Lung (tissue), 12 donors: ENCODE data around the gene PAQR9. TPM values are rescaled to one million over a fixed set of nuclear protein-coding genes. Genes with fewer than 3 reads are reported as not detected.

Experiments
- ATAC-seq: fragments of 200-7000 bp; cut with Tn5 transposase; one replicate; pipeline ENCODE4 v1.9.1; 2020; ENCODE audit warnings: moderate number of reproducible peaks; ENCODE audit not compliant: insufficient read depth, low FRiP score
- DNase-seq, 3 donors: peaks; one replicate each; pipeline ENCODE4 v3.0.0-alpha.2; 2013 to 2017
- H3K27ac ChIP-seq, 2 donors: one replicate each; pipeline ENCODE4 v1.5.1; 2013; ENCODE audit warnings: mild to moderate bottlenecking in 2 of 2, moderate library complexity in 2 of 2, control low read depth in 1 of 2, inconsistent platforms in 1 of 2, low read depth in 1 of 2, low read length in 1 of 2
- H3K27me3 ChIP-seq, 3 donors: one replicate each; pipeline ENCODE4 v1.5.1; 2013; ENCODE audit warnings: low read length in 2 of 3; ENCODE audit not compliant: control insufficient read depth in 3 of 3, insufficient read depth in 3 of 3
- H3K36me3 ChIP-seq, 4 donors: one replicate each; pipeline ENCODE4 v1.5.1; 2013; ENCODE audit warnings: low read length in 4 of 4, mild to moderate bottlenecking in 1 of 4, moderate library complexity in 1 of 4; ENCODE audit not compliant: control insufficient read depth in 4 of 4, insufficient read depth in 4 of 4
- H3K4me1 ChIP-seq, 5 donors: one replicate each; pipeline ENCODE4 v1.5.1; 2013; ENCODE audit warnings: low read length in 5 of 5, mild to moderate bottlenecking in 2 of 5, moderate library complexity in 1 of 5; ENCODE audit not compliant: control insufficient read depth in 5 of 5, insufficient read depth in 5 of 5
- H3K4me3 ChIP-seq: one replicate; pipeline ENCODE4 v1.5.1; 2013; ENCODE audit warnings: mild to moderate bottlenecking, control low read depth, moderate library complexity
- H3K9ac ChIP-seq, 2 donors: one replicate each; pipeline ENCODE4 v1.5.1; 2013; ENCODE audit warnings: low read length in 2 of 2, control low read depth in 1 of 2; ENCODE audit not compliant: insufficient read depth in 1 of 2
- H3K9me3 ChIP-seq, 4 donors: one replicate each; pipeline ENCODE4 v1.5.1; 2013; ENCODE audit warnings: low read length in 3 of 4, mild to moderate bottlenecking in 1 of 4, moderate library complexity in 1 of 4; ENCODE audit not compliant: control insufficient read depth in 4 of 4, insufficient read depth in 3 of 4
- CTCF ChIP-seq: IDR thresholded peaks from 2 replicates; pipeline ENCODE4 v1.5.1; 2012; ENCODE audit warnings: mild to moderate bottlenecking; ENCODE audit errors: control extremely low read depth, extremely low read depth
- WGBS, 2 donors: extraction: QIAGEN DNeasy Blood & Tissue Kit; methylation state at CpG; one replicate each; pipeline ENCODE4 v1.1.7; 2013; 5-methylcytosine and 5-hydroxymethylcytosine counted together
- polyA plus RNA-seq, 2 donors: library from polyadenylated mRNA; stranded (reverse); fragments of 200-250 nt; gene quantifications; one replicate each; pipeline ENCODE4 v1.2.1, GENCODE V29; 2013
- total RNA-seq, 2 donors: library from RNA; depleted of rRNA in 1 of 2; stranded (reverse); fragments of >200 nt in 1 of 2; gene quantifications; one replicate each; pipeline ENCODE4 v1.2.1, GENCODE V29; 2014 to 2021
- donor health status: control.
- donor health status: control.
- donor health status: Bipolar disorder and iron deficiency.
- donor health status: healthy.
- donor health status: DM: yes; HTN: yes; CAD: no.

Gene PAQR9
- total and polyA plus RNA-seq, 4 donors, result not detected

DNA sequence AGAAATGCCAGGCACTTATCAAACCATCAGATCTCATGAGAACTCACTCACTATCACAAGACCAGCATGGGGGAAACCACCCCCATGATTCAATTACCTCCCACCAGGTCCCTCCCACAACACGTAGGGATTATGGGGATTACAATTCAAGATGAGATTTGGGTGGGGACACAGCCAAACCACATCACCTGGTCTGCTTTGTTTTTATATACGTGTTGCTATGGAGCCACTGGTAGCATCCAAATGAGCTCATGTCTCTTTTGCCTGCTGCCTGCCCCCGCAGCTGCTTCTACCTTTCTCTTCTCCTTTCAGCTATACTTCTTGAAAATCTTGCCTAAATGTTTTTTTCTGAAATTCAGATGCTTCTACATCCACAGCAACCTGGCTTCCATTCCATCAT lies 47.8 kb downstream of the PAQR9 start:
- DNase-seq (no peak), ATAC-seq (no peak)
- Histone ChIP-seq H3K4me3 (no peak overlapping the region), H3K27ac (no peak overlapping the region), H3K9ac (no peak overlapping the region), H3K9me3 (no peaks in the 10 kb centered on the region), H3K4me1 (peaks cover 0 to 8% (median 0%) of the 10 kb centered on the region in 5 donors), H3K36me3 (no peaks in the 10 kb centered on the region), H3K27me3 (peaks cover 0 to 3% (median 0%) of the 10 kb centered on the region in 3 donors)
- no peak for TF ChIP-seq CTCF
- WGBS, 2 donors, result 80 to 94% methylated on average over 3 of the region's 3 CpGs

- ATAC-seq (no peak), DNase-seq (no peak)
- H3K4me3 ChIP-seq, result no peak overlapping the region
- peaks cover 0 to 3% (median 0%) of the 10 kb centered on the region in 3 donors for H3K27me3 ChIP-seq
- H3K27ac ChIP-seq, result no peak overlapping the region
- no peaks in the 10 kb centered on the region for H3K9me3 ChIP-seq
- H3K4me1 ChIP-seq, result peaks cover 0 to 8% (median 0%) of the 10 kb centered on the region in 5 donors
- WGBS, 2 donors, result 53 to 63% methylated on average over 3 of the region's 3 CpGs
- no peak for TF ChIP-seq CTCF
- no peak overlapping the region for H3K9ac ChIP-seq
- no peaks in the 10 kb centered on the region for H3K36me3 ChIP-seq
Observed at GRCh38 chr3:142914286-142914811, 49.1 kb downstream of the PAQR9 start.

DNA sequence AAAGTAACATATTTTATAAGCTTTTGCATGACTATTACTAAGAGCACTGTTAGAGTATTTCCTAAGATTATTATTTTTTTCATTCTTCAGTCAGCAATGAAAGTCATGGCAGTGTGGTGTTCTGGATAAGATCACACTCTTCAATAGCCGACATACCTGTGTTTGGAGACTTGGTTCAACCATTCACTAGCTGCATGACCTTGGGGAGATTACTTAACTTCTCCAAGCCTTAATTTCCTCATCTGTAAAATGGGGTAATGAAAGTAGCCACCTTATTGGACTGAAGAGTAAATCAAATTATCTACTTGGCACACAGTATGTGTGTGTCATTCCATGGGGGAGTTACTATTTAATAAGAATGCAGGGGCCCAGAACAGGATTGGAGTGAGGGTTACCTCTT lies 50.0 kb downstream of the PAQR9 start:
- Histone ChIP-seq H3K4me1 (peaks cover 0 to 8% (median 0%) of the 10 kb centered on the region in 5 donors), H3K4me3 (no peak overlapping the region), H3K36me3 (no peaks in the 10 kb centered on the region), H3K27me3 (peaks cover 0 to 3% (median 0%) of the 10 kb centered on the region in 3 donors), H3K9ac (no peak overlapping the region), H3K9me3 (no peaks in the 10 kb centered on the region), H3K27ac (peak overlapping the region in 1 of 2 donors; percentile 30)
- no peak for ATAC-seq
- no peak for TF ChIP-seq CTCF
- DNase-seq, result no peak
- WGBS, 2 donors, result 88 to 100% methylated on average over 1 of the region's 1 CpG
